Measurements from ENCODE around the gene MYEOV.

Gene MYEOV

DNA sequence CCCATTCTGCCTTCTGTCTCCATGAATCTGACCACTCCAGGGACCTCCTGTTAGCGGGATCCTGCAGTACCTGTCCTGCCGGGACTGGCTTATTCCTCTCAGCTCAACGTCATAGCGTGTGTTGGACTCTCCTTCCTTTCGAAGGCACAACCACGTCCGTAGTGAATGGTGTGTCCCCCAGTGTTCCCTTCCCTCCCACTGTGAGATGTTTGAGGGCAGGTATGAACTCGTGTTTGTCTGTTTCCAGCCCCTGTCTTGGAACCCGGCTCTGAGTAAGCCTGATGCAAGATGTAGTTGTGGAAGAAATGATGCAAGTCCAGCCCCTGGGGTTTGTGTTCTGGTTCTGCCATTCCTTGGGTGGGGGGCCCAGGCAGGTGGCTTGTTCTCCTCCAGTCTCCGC lies 10.5 kb upstream of the MYEOV start:
- in situ Hi-C loops (cut with MboI; ENCODE audit: low sequenced_read_pairs, unreplicated experiment) = loop anchor here (25.0 kb wide), 2 partner anchors 171 to 354 kb away; partner anchors contain the start of gene CCND1

DNA sequence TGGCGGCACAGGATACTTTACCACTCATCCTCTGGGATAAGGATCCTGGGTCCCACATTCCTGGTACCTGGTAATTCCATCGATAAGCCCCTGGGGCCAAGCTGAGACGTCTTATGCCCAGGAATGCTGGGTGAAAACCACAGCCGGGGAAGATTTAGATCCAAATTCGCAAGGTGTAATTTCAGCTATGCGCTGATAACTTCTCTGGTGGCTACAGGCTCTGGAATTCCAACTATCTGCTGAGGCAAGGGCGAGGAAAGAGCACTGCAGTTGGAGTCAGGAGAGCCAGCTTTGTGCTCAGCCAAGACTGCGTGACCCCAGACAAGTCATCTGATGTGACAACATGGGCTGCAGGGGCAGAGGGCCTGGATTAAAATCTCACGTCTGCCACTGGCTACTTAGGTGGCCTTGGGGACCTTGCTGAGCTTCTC lies 9.9 kb upstream of the MYEOV start:
- TF ChIP-seq, protein P1, sequence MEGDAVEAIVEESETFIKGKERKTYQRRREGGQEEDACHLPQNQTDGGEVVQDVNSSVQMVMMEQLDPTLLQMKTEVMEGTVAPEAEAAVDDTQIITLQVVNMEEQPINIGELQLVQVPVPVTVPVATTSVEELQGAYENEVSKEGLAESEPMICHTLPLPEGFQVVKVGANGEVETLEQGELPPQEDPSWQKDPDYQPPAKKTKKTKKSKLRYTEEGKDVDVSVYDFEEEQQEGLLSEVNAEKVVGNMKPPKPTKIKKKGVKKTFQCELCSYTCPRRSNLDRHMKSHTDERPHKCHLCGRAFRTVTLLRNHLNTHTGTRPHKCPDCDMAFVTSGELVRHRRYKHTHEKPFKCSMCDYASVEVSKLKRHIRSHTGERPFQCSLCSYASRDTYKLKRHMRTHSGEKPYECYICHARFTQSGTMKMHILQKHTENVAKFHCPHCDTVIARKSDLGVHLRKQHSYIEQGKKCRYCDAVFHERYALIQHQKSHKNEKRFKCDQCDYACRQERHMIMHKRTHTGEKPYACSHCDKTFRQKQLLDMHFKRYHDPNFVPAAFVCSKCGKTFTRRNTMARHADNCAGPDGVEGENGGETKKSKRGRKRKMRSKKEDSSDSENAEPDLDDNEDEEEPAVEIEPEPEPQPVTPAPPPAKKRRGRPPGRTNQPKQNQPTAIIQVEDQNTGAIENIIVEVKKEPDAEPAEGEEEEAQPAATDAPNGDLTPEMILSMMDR (IDR thresholded peaks at IDR 0.05; ENCODE audit: borderline replicate concordance, control extremely low read depth, extremely low read depth, insufficient read depth, missing control alignments) = no peak
- in situ Hi-C loops (cut with MboI; ENCODE audit: low sequenced_read_pairs, unreplicated experiment) = loop anchor here (25.0 kb wide), 2 partner anchors 172 to 353 kb away; partner anchors contain the start of gene CCND1
- no peak for DNase-seq (ENCODE audit: low spot score)

More for the DNA sequence above, 10.5 kb upstream of the MYEOV start:
- DNase-seq (ENCODE audit: low spot score) = no peak
- TF ChIP-seq, protein P1 (IDR thresholded peaks at IDR 0.05; ENCODE audit: borderline replicate concordance, control extremely low read depth, extremely low read depth, insufficient read depth, missing control alignments) = no peak

DNA sequence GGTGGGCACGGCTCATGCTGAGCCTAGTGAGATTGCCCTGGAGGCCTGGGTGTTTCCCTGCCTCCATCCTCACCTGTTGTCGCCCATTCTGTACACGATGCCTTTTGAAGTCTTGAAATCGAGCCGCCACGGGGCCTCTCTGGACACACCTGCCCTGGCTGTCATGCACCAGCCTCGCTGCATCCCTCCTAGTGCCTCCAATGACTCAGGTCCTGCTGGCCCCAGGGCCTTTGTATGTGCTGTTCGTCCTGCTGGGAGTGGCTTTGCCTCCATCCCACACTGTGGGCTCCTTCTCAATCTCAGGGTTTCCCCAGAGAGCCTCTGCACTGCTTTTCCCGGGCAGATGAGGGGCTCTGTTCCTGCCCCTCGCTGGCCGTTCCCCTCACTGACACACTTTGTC lies 8.9 kb upstream of the MYEOV start:
- TF ChIP-seq, protein P1 (IDR thresholded peaks at IDR 0.05; ENCODE audit: borderline replicate concordance, control extremely low read depth, extremely low read depth, insufficient read depth, missing control alignments) = no peak
- in situ Hi-C loops (cut with MboI; ENCODE audit: low sequenced_read_pairs, unreplicated experiment) = loop anchor here (25.0 kb wide), 2 partner anchors 173 to 352 kb away; partner anchors contain the start of gene CCND1
- DNase-seq (ENCODE audit: low spot score) = no peak

DNA sequence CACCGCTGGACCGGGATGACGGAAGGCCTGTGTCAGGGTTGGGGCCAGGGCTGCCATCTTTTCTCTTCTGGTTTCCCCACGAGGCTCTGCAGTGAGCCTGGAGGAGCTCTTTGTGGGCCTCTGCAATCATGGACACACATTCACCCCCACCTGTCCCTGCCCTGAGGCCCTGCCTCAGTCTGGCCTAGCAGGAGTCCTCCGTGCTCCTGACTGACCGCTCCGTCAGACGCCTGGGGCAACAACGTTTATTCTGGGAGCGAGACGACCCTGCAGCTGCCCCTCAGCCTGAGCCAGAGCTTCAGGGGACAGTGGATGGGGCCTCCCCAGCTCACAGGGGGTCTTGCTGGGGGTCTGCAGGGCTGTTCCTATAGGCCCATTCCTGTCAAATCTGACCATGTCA lies 8.2 kb upstream of the MYEOV start:
- in situ Hi-C loops (cut with MboI; ENCODE audit: low sequenced_read_pairs, unreplicated experiment) = loop anchor here (25.0 kb wide), 2 partner anchors 173 to 352 kb away; partner anchors contain the start of gene CCND1
- TF ChIP-seq, protein P1 (IDR thresholded peaks at IDR 0.05; ENCODE audit: borderline replicate concordance, control extremely low read depth, extremely low read depth, insufficient read depth, missing control alignments) = no peak
- DNase-seq (ENCODE audit: low spot score) = no peak

DNA sequence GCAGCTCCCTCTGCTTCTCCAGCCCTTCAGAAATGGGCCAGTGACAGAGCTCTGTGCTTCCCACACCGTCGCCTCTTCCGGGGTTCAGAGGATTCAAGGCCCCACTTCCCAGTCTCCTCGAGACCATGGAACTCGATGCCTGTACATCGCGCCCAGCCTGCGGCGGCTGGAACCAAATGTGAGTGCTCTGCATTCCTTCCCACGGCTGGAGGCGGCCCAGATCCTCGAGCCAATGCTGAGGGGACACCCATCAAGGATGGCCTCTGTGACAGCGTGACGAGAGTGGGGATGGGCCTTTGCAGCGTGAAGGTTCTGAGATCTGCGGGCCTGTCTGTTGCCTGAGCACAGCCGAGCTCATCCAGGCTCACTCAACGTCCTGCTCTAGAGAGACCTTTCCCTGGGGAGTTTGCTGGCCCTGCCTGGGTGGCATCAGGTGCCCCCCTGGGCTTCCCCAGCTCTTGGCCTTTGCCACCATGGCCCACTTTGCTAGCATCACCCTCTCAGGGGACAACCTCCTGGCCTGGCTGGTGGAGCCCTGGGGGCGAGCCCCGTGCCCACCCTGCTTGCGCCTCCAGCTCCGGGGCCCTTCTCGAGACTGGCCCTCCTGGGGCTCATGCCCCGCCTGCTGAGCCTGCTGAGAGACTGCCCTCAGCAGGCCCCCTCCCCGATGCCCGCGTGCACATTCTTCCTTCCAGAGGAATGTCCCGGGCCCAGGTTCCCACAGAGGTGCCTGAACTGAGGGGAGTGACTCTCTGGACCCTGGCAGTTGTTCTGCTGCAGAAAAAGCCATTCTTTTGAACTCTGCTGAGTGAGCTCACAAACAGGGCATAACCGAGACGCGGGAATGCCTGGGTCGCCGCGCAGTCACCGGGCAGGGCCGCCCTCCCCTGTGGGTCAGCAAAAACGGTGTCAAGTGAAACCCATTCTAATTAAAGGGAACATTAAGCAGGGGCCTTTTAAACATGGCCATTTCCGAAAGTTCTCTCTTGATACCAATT lies 7.3 kb upstream of the MYEOV start:
- TF ChIP-seq, protein P1 (IDR thresholded peaks at IDR 0.05; ENCODE audit: borderline replicate concordance, control extremely low read depth, extremely low read depth, insufficient read depth, missing control alignments) = no peak

DNA sequence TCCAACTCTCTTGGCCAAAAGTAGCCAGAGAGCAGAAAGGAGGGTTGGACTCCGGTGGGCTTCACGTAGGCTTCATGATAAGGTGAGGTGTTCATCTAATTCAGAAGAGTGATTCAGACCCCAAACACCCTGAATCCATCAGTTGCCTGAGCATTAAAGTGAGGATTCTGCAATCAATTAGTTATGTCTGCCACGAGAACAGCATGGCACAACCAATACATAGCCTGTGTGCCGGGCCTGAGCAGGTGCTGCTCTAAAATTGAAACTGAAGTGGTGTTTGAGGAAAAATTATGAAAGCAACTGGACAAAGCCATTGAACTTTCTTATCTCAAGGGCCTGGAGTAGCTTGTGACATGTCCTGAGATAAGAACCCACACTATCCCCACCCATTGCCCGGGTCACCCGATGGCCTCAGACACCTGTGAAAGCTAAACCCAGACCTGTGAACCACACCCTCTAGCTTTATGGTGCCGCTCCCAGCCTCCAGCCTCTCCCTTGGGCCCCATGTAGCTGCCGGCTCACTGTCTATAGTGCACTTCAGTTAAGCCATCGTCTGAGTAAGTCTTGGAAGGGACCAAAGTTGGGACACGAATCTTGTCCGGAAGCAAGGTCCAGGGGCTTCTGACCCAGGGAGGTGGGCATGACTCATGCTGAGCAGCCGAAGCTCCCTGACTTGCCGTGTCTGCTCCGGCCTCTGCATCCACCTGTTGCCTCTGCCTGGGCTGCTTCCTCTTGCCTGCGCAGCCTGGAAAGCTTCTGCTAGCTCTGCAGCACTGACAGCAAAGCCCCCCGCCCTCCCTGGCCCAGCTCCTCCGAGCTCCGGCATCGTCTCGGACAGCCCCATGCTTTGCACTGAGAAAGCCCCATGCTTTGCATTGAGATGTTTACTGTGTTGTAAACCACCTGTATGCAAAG lies 5.7 kb upstream of the MYEOV start:
- in situ Hi-C loops (cut with MboI; ENCODE audit: low sequenced_read_pairs, unreplicated experiment) = loop anchor here (25.0 kb wide), 2 partner anchors 176 to 349 kb away; partner anchors contain the start of gene CCND1
- TF ChIP-seq, protein P1 (IDR thresholded peaks at IDR 0.05; ENCODE audit: borderline replicate concordance, control extremely low read depth, extremely low read depth, insufficient read depth, missing control alignments) = no peak
- DNase-seq (ENCODE audit: low spot score) = no peak

More for the DNA sequence above, 7.3 kb upstream of the MYEOV start:
- in situ Hi-C loops (cut with MboI; ENCODE audit: low sequenced_read_pairs, unreplicated experiment) = loop anchor here (25.0 kb wide), 2 partner anchors 174 to 351 kb away; partner anchors contain the start of gene CCND1
- DNase-seq (ENCODE audit: low spot score) = no peak
